ENCODE data around the gene RNLS. TPM values are rescaled to one million over a fixed set of nuclear protein-coding genes. Genes with fewer than 3 reads are reported as not detected.

RNLS gene
- total RNA-seq, 2 experiments from 2014 or later: 0.95 to 2.7 TPM

- Histone ChIP-seq H3K4me1 (ENCODE audit: insufficient read depth, low read length) (no peaks in the 10 kb centered on the region), H3K27me3 (ENCODE audit: control insufficient read depth in 1 of 2, insufficient read depth in 2 of 2, low read length in 2 of 2) (no peaks in the 10 kb centered on the region), H3K36me3 (ENCODE audit: insufficient read depth, low read length) (no peaks in the 10 kb centered on the region), H3K27ac (ENCODE audit: low read depth in 1 of 2, low read length in 2 of 2) (no peak overlapping the region), H3K4me3 (ENCODE audit: low read length) (no peak overlapping the region), H3K9me3 (ENCODE audit: control insufficient read depth in 1 of 2, insufficient read depth in 1 of 2, low read length in 2 of 2) (no peaks in the 10 kb centered on the region)
- Mint-ChIP-seq H3K27me3 (no peaks in the 10 kb centered on the region), H3K4me1 (ENCODE audit: low read depth) (no peaks in the 10 kb centered on the region), H3K27ac (no peak overlapping the region), H3K4me3 (no peak overlapping the region), H3K9me3 (no peaks in the 10 kb centered on the region), H3K36me3 (ENCODE audit: low read depth) (no peaks in the 10 kb centered on the region)
- ChIA-PET POLR2A (no interaction called here), CTCF (no interaction called here)
- DNase-seq: no peak
- TF ChIP-seq CTCF (IDR thresholded peaks at IDR 0.05): no peak
- no peak for ATAC-seq (ENCODE audit: poor library complexity)
- intact Hi-C loops (cut with DNase I, micrococcal nuclease): no loop called here
These were observed 119.3 kb downstream of the RNLS start for GRCh38 chr10:88463811-88464210.

GRCh38 chr10:88461426-88461825, 121.7 kb downstream of the RNLS start:
- Histone ChIP-seq H3K9me3 (ENCODE audit: control insufficient read depth in 1 of 2, insufficient read depth in 1 of 2, low read length in 2 of 2) (no peaks in the 10 kb centered on the region), H3K36me3 (ENCODE audit: insufficient read depth, low read length) (no peaks in the 10 kb centered on the region), H3K4me3 (ENCODE audit: low read length) (no peak overlapping the region), H3K4me1 (ENCODE audit: insufficient read depth, low read length) (no peaks in the 10 kb centered on the region), H3K27me3 (ENCODE audit: control insufficient read depth in 1 of 2, insufficient read depth in 2 of 2, low read length in 2 of 2) (no peaks in the 10 kb centered on the region), H3K27ac (ENCODE audit: low read depth in 1 of 2, low read length in 2 of 2) (no peak overlapping the region)
- no peak overlapping the region for H3K4me3 Mint-ChIP-seq
- no peaks in the 10 kb centered on the region for H3K27me3 Mint-ChIP-seq
- no peaks in the 10 kb centered on the region for H3K4me1 Mint-ChIP-seq (ENCODE audit: low read depth)
- intact Hi-C loops (cut with DNase I, micrococcal nuclease): no loop called here
- POLR2A ChIA-PET: no interaction called here
- no peak for TF ChIP-seq CTCF (IDR thresholded peaks at IDR 0.05)
- ATAC-seq (ENCODE audit: poor library complexity) (no peak), DNase-seq (no peak)
- no peaks in the 10 kb centered on the region for H3K9me3 Mint-ChIP-seq
- CTCF ChIA-PET: no interaction called here
- no peak overlapping the region for H3K27ac Mint-ChIP-seq
- no peaks in the 10 kb centered on the region for H3K36me3 Mint-ChIP-seq (ENCODE audit: low read depth)

- Mint-ChIP-seq H3K36me3 (ENCODE audit: low read depth) (no peaks in the 10 kb centered on the region), H3K4me3 (no peak overlapping the region), H3K27ac (no peak overlapping the region), H3K9me3 (no peaks in the 10 kb centered on the region), H3K27me3 (no peaks in the 10 kb centered on the region), H3K4me1 (ENCODE audit: low read depth) (no peaks in the 10 kb centered on the region)
- ChIA-PET POLR2A (no interaction called here), CTCF (no interaction called here)
- DNase-seq: no peak
- no peaks in the 10 kb centered on the region for H3K27me3 ChIP-seq (ENCODE audit: control insufficient read depth in 1 of 2, insufficient read depth in 2 of 2, low read length in 2 of 2)
- no peak for ATAC-seq (ENCODE audit: poor library complexity)
- intact Hi-C loops (cut with DNase I, micrococcal nuclease): no loop called here
- H3K9me3 ChIP-seq (ENCODE audit: control insufficient read depth in 1 of 2, insufficient read depth in 1 of 2, low read length in 2 of 2): no peaks in the 10 kb centered on the region
- H3K4me3 ChIP-seq (ENCODE audit: low read length): no peak overlapping the region
- no peak overlapping the region for H3K27ac ChIP-seq (ENCODE audit: low read depth in 1 of 2, low read length in 2 of 2)
- no peaks in the 10 kb centered on the region for H3K4me1 ChIP-seq (ENCODE audit: insufficient read depth, low read length)
- TF ChIP-seq CTCF (IDR thresholded peaks at IDR 0.05): no peak
- H3K36me3 ChIP-seq (ENCODE audit: insufficient read depth, low read length): no peaks in the 10 kb centered on the region
These were observed 123.6 kb downstream of the RNLS start for GRCh38 chr10:88459530-88459929.

Data from CD4-positive, alpha-beta T cell (primary cell).